Activated T-cell treated with anti-CD3 and anti-CD28 coated beads, Interleukin-2, amount 50 U/mL, for 4 hours (primary cell): Measurements from ENCODE around the gene CTSK. TPM values are rescaled to one million over a fixed set of nuclear protein-coding genes. Genes with fewer than 3 reads are reported as not detected.
A peak's percentile ranks its signal among the peaks of the same experiment; 100 is the strongest.
"Not testable (repeated sequence)": the region's sequence is repeated elsewhere in the genome, so short reads cannot be mapped to it uniquely, and the experiment has no call there.

Source experiments
- ATAC-seq, 2 donors: fragments of 200-7000 bp; cut with Tn5 transposase; one replicate each; pipeline ENCODE4 v1.10.0; 2021
- DNase-seq: peaks from one replicate; pipeline ENCODE4 v3.0.0-alpha.2; 2020
- H3K27me3 Mint-ChIP-seq: one replicate; pipeline ENCODE4 v1.8.0; 2021; ENCODE audit warnings: low read depth, mixed read lengths
- H3K36me3 Mint-ChIP-seq: one replicate; pipeline ENCODE4 v1.8.0; 2022; ENCODE audit warnings: mixed read lengths; ENCODE audit not compliant: insufficient read depth
- H3K4me1 Mint-ChIP-seq: one replicate; pipeline ENCODE4 v1.8.0; 2021; ENCODE audit warnings: low read depth, mixed read lengths
- H3K4me3 Mint-ChIP-seq: one replicate; pipeline ENCODE4 v1.8.0; 2021; ENCODE audit warnings: mild to moderate bottlenecking, moderate library complexity, mixed read lengths
- H3K9me3 Mint-ChIP-seq: one replicate; pipeline ENCODE4 v1.8.0; 2021; ENCODE audit warnings: mixed read lengths
- total RNA-seq, 3 donors: library from RNA; stranded (reverse); gene quantifications; one replicate each; pipeline ENCODE4 v1.2.1, GENCODE V29; 2021

CTSK gene
- total RNA-seq, 3 donors from 2014 or later: 0.38 to 1.1 (median 0.81) TPM

- Mint-ChIP-seq H3K9me3 (no peaks in the 10 kb centered on the region), H3K27me3 (no peaks in the 10 kb centered on the region), H3K36me3 (peaks cover 9% of the 10 kb centered on the region), H3K4me1 (no peaks in the 10 kb centered on the region), H3K4me3 (no peak overlapping the region)
- ATAC-seq (no peak), DNase-seq (no peak)
Observed at GRCh38 chr1:150791585-150791984, 16.5 kb downstream of the CTSK start.

- Mint-ChIP-seq H3K4me1 (no peaks in the 10 kb centered on the region), H3K4me3 (no peak overlapping the region), H3K36me3 (no peaks in the 10 kb centered on the region), H3K9me3 (no peaks in the 10 kb centered on the region), H3K27me3 (no peaks in the 10 kb centered on the region)
- ATAC-seq (no peak), DNase-seq (no peak)
Observed at GRCh38 chr1:150789396-150789795, 18.7 kb downstream of the CTSK start.

- no peak overlapping the region for H3K4me3 Mint-ChIP-seq
- no peaks in the 10 kb centered on the region for H3K27me3 Mint-ChIP-seq
- no peaks in the 10 kb centered on the region for H3K4me1 Mint-ChIP-seq
- DNase-seq (no peak), ATAC-seq (no peak)
- no peaks in the 10 kb centered on the region for H3K9me3 Mint-ChIP-seq
- H3K36me3 Mint-ChIP-seq: no peaks in the 10 kb centered on the region
Observed at GRCh38 chr1:150788946-150789345, 19.1 kb downstream of the CTSK start.

GRCh38 chr1:150787455-150787854 lies 20.6 kb downstream of the CTSK start:
- Mint-ChIP-seq H3K4me1 (no peaks in the 10 kb centered on the region), H3K36me3 (no peaks in the 10 kb centered on the region), H3K27me3 (no peaks in the 10 kb centered on the region), H3K9me3 (no peaks in the 10 kb centered on the region), H3K4me3 (no peak overlapping the region)
- no peak for ATAC-seq
- no peak for DNase-seq

- Mint-ChIP-seq H3K27me3 (no peaks in the 10 kb centered on the region), H3K36me3 (peaks cover 1% of the 10 kb centered on the region), H3K9me3 (no peaks in the 10 kb centered on the region), H3K4me1 (peaks cover 6% of the 10 kb centered on the region), H3K4me3 (no peak overlapping the region)
- ATAC-seq: no peak
- DNase-seq: no peak
Observed at GRCh38 chr1:150780510-150780909, 27.6 kb downstream of the CTSK start.

GRCh38 chr1:150778409-150778808 lies 29.7 kb downstream of the CTSK start:
- no peak for ATAC-seq
- Mint-ChIP-seq H3K9me3 (no peaks in the 10 kb centered on the region), H3K4me1 (peaks cover 6% of the 10 kb centered on the region), H3K4me3 (no peak overlapping the region), H3K27me3 (no peaks in the 10 kb centered on the region), H3K36me3 (peaks cover 1% of the 10 kb centered on the region)
- no peak for DNase-seq

GRCh38 chr1:150777544-150777943 lies 30.5 kb downstream of the CTSK start:
- no peaks in the 10 kb centered on the region for H3K9me3 Mint-ChIP-seq
- ATAC-seq (no peak), DNase-seq (no peak)
- H3K4me1 Mint-ChIP-seq: peaks cover 6% of the 10 kb centered on the region
- peaks cover 1% of the 10 kb centered on the region for H3K36me3 Mint-ChIP-seq
- H3K4me3 Mint-ChIP-seq: no peak overlapping the region
- H3K27me3 Mint-ChIP-seq: no peaks in the 10 kb centered on the region

GRCh38 chr1:150775931-150776505 lies 32.0 kb downstream of the CTSK start:
- H3K36me3 Mint-ChIP-seq, H3K4me3 Mint-ChIP-seq, DNase-seq: not testable (repeated sequence)

GRCh38 chr1:150775276-150775675 lies 32.8 kb downstream of the CTSK start:
- Mint-ChIP-seq H3K9me3 (no peaks in the 10 kb centered on the region), H3K4me3 (no peak overlapping the region)
- ATAC-seq: no peak

More at GRCh38 chr1:150775931-150776505, 32.0 kb downstream of the CTSK start:
- peaks cover 12% of the 10 kb centered on the region for H3K4me1 Mint-ChIP-seq
- H3K27me3 Mint-ChIP-seq, H3K9me3 Mint-ChIP-seq, ATAC-seq: not testable (repeated sequence)

GRCh38 chr1:150772326-150772725 lies 35.7 kb downstream of the CTSK start:
- Mint-ChIP-seq H3K4me1 (peaks cover 14% of the 10 kb centered on the region), H3K4me3 (no peak overlapping the region), H3K27me3 (no peaks in the 10 kb centered on the region), H3K9me3 (no peaks in the 10 kb centered on the region), H3K36me3 (no peaks in the 10 kb centered on the region)
- DNase-seq (no peak), ATAC-seq (no peak)

More at GRCh38 chr1:150775276-150775675, 32.8 kb downstream of the CTSK start:
- Mint-ChIP-seq H3K36me3 (peaks cover under 1% of the 10 kb centered on the region), H3K4me1 (peaks cover 19% of the 10 kb centered on the region), H3K27me3 (no peaks in the 10 kb centered on the region)
- DNase-seq: no peak

- not testable (repeated sequence) for H3K27me3 Mint-ChIP-seq, H3K4me3 Mint-ChIP-seq, H3K36me3 Mint-ChIP-seq, DNase-seq, H3K9me3 Mint-ChIP-seq, ATAC-seq
- peaks cover 40% of the 10 kb centered on the region for H3K4me1 Mint-ChIP-seq
Observed at GRCh38 chr1:150767704-150768103, 40.4 kb downstream of the CTSK start.

- not testable (repeated sequence) for ATAC-seq, H3K36me3 Mint-ChIP-seq, DNase-seq, H3K27me3 Mint-ChIP-seq, H3K9me3 Mint-ChIP-seq
- Mint-ChIP-seq H3K4me1 (peaks cover 43% of the 10 kb centered on the region), H3K4me3 (peak overlapping the region; percentile 97)
Observed at GRCh38 chr1:150765977-150766301, 42.1 kb downstream of the CTSK start.

GRCh38 chr1:150765296-150765976 lies 42.6 kb downstream of the CTSK start, which contains the start of gene CTSS:
TSS of gene CTSS (minus strand) at chr1:150765778. CDS start at chr1:150764763, 1,015 bp downstream.
- Mint-ChIP-seq H3K36me3 (peaks cover 13% of the 10 kb centered on the region), H3K9me3 (no peaks in the 10 kb centered on the region), H3K4me3 (peak within 1 kb of the TSS; percentile 97), H3K27me3 (no peaks in the 10 kb centered on the region), H3K4me1 (peaks cover 41% of the 10 kb centered on the region)
- no peak for DNase-seq
- ATAC-seq: peak; percentile 96

- Mint-ChIP-seq H3K36me3 (peaks cover 17% of the 10 kb centered on the region), H3K4me3 (peak overlapping the region; percentile 97), H3K4me1 (peaks cover 46% of the 10 kb centered on the region), H3K27me3 (no peaks in the 10 kb centered on the region), H3K9me3 (no peaks in the 10 kb centered on the region)
- DNase-seq (no peak), ATAC-seq (no peak)
Observed at GRCh38 chr1:150764617-150765101, 43.4 kb downstream of the CTSK start.

GRCh38 chr1:150763018-150763417 lies 45.0 kb downstream of the CTSK start:
- Mint-ChIP-seq H3K27me3 (no peaks in the 10 kb centered on the region), H3K4me3 (peak overlapping the region; percentile 16), H3K4me1 (peaks cover 49% of the 10 kb centered on the region), H3K36me3 (peaks cover 20% of the 10 kb centered on the region), H3K9me3 (no peaks in the 10 kb centered on the region)
- ATAC-seq: no peak
- no peak for DNase-seq
